ENCODE measurements around the gene GNGT2. TPM values are rescaled to one million over a fixed set of nuclear protein-coding genes. Genes with fewer than 3 reads are reported as not detected.

The GNGT2 gene
- total RNA-seq, 1 donor from 2014 or later, result not detected

- Mint-ChIP-seq H3K9me3 (ENCODE audit: unreplicated experiment) (no peaks in the 10 kb centered on the region), H3K27ac (ENCODE audit: unreplicated experiment) (no peak overlapping the region), H3K27me3 (ENCODE audit: low read depth, unreplicated experiment) (peaks cover 52% of the 10 kb centered on the region), H3K4me3 (ENCODE audit: unreplicated experiment) (peak overlapping the region; percentile 83), H3K36me3 (ENCODE audit: low read depth, unreplicated experiment) (peaks cover 2% of the 10 kb centered on the region), H3K4me1 (ENCODE audit: low read depth, unreplicated experiment) (peaks cover 8% of the 10 kb centered on the region)
- peaks cover 30% of the 10 kb centered on the region for H3K27me3 ChIP-seq (ENCODE audit: insufficient read depth, low read length)
- FAIRE-seq (no peak), DNase-seq (ENCODE audit: low read depth) (no peak)
- no peak overlapping the region for H3K4me3 ChIP-seq (ENCODE audit: insufficient read depth, low read depth, low read length)
- peaks cover 12% of the 10 kb centered on the region for H4K20me1 ChIP-seq (ENCODE audit: insufficient read depth, low read length)
- peaks cover 9% of the 10 kb centered on the region for H3K4me1 ChIP-seq (ENCODE audit: insufficient read depth, low read length)
- H3K79me2 ChIP-seq (ENCODE audit: insufficient read depth, low read length), result no peaks in the 10 kb centered on the region
- H3K9ac ChIP-seq (ENCODE audit: low read length), result no peak overlapping the region
- H3K4me2 ChIP-seq (ENCODE audit: low read length), result peak overlapping the region; percentile 98
- H3K27ac ChIP-seq (ENCODE audit: low read depth, low read length), result no peak overlapping the region
- no peaks in the 10 kb centered on the region for H3K36me3 ChIP-seq (ENCODE audit: insufficient read depth, low read length)
- H3K9me3 ChIP-seq (ENCODE audit: insufficient read depth, low read depth, low read length), result no peaks in the 10 kb centered on the region
- TF ChIP-seq, protein P1, sequence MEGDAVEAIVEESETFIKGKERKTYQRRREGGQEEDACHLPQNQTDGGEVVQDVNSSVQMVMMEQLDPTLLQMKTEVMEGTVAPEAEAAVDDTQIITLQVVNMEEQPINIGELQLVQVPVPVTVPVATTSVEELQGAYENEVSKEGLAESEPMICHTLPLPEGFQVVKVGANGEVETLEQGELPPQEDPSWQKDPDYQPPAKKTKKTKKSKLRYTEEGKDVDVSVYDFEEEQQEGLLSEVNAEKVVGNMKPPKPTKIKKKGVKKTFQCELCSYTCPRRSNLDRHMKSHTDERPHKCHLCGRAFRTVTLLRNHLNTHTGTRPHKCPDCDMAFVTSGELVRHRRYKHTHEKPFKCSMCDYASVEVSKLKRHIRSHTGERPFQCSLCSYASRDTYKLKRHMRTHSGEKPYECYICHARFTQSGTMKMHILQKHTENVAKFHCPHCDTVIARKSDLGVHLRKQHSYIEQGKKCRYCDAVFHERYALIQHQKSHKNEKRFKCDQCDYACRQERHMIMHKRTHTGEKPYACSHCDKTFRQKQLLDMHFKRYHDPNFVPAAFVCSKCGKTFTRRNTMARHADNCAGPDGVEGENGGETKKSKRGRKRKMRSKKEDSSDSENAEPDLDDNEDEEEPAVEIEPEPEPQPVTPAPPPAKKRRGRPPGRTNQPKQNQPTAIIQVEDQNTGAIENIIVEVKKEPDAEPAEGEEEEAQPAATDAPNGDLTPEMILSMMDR (IDR thresholded peaks at IDR 0.05; ENCODE audit: insufficient read depth, low read depth, low read length), result no peak
- TF ChIP-seq EZH2 (IDR thresholded peaks at IDR 0.05; ENCODE audit: insufficient read depth, low read length), result no peak
- no peak overlapping the region for H2AFZ ChIP-seq (ENCODE audit: low read depth, low read length)
Measured at GRCh38 chr17:49229076-49229804, 18.9 kb upstream of the GNGT2 start.

GRCh38 chr17:49227436-49228261 is 17.3 kb upstream of the GNGT2 start:
- H3K27me3 ChIP-seq (ENCODE audit: insufficient read depth, low read length), result peaks cover 43% of the 10 kb centered on the region
- peaks cover 10% of the 10 kb centered on the region for H3K4me1 Mint-ChIP-seq (ENCODE audit: low read depth, unreplicated experiment)

More at GRCh38 chr17:49227436-49228261, 17.3 kb upstream of the GNGT2 start:
- Histone ChIP-seq H4K20me1 (ENCODE audit: insufficient read depth, low read length) (peaks cover 12% of the 10 kb centered on the region), H2AFZ (ENCODE audit: low read depth, low read length) (no peak overlapping the region), H3K27ac (ENCODE audit: low read depth, low read length) (no peak overlapping the region), H3K4me2 (ENCODE audit: low read length) (no peak overlapping the region), H3K79me2 (ENCODE audit: insufficient read depth, low read length) (no peaks in the 10 kb centered on the region), H3K36me3 (ENCODE audit: insufficient read depth, low read length) (no peaks in the 10 kb centered on the region), H3K9me3 (ENCODE audit: insufficient read depth, low read depth, low read length) (no peaks in the 10 kb centered on the region), H3K4me3 (ENCODE audit: insufficient read depth, low read depth, low read length) (no peak overlapping the region), H3K9ac (ENCODE audit: low read length) (no peak overlapping the region), H3K4me1 (ENCODE audit: insufficient read depth, low read length) (peaks cover 9% of the 10 kb centered on the region)
- H3K36me3 Mint-ChIP-seq (ENCODE audit: low read depth, unreplicated experiment), result peaks cover 3% of the 10 kb centered on the region
- H3K27ac Mint-ChIP-seq (ENCODE audit: unreplicated experiment), result no peak overlapping the region
- TF ChIP-seq, protein P1 (IDR thresholded peaks at IDR 0.05; ENCODE audit: insufficient read depth, low read depth, low read length), result peak; percentile 86
- TF ChIP-seq EZH2 (IDR thresholded peaks at IDR 0.05; ENCODE audit: insufficient read depth, low read length), result no peak
- DNase-seq (ENCODE audit: low read depth) (peak; percentile 23), FAIRE-seq (no peak)
- H3K27me3 Mint-ChIP-seq (ENCODE audit: low read depth, unreplicated experiment), result peaks cover 61% of the 10 kb centered on the region
- no peaks in the 10 kb centered on the region for H3K9me3 Mint-ChIP-seq (ENCODE audit: unreplicated experiment)
- H3K4me3 Mint-ChIP-seq (ENCODE audit: unreplicated experiment), result no peak overlapping the region

Measured in astrocyte (in vitro differentiated cells and primary cell).